Measurements from ENCODE around the gene ULK4.
"Not testable (repeated sequence)": the region's sequence is repeated elsewhere in the genome, so short reads cannot be mapped to it uniquely, and the experiment has no call there.

ULK4 gene

GRCh38 chr3:41860489-41860888 lies 101.4 kb downstream of the ULK4 start:
- not testable (repeated sequence) for DNase-seq

DNA sequence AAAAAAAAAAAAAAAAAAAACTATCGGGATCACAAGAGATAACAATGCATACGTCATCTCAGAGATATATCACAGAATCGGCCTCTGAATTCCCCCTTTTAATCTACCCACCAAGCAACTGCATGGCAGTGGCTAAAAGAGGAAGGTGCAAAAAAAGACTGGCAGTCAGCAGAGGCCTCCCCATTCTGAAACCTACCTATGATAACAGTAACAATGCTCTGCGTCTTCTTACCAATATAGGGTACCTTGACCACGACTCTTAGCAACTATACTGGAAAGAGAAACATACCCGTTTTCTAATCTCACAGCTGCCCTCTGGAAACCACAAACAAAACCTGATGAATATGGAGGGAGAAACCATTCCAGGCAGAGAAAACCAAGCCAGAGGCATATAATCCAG lies 106.9 kb downstream of the ULK4 start:
- no peak for DNase-seq

- DNase-seq: no peak
Measured at GRCh38 chr3:41853540-41854196, 108.2 kb downstream of the ULK4 start.

DNA sequence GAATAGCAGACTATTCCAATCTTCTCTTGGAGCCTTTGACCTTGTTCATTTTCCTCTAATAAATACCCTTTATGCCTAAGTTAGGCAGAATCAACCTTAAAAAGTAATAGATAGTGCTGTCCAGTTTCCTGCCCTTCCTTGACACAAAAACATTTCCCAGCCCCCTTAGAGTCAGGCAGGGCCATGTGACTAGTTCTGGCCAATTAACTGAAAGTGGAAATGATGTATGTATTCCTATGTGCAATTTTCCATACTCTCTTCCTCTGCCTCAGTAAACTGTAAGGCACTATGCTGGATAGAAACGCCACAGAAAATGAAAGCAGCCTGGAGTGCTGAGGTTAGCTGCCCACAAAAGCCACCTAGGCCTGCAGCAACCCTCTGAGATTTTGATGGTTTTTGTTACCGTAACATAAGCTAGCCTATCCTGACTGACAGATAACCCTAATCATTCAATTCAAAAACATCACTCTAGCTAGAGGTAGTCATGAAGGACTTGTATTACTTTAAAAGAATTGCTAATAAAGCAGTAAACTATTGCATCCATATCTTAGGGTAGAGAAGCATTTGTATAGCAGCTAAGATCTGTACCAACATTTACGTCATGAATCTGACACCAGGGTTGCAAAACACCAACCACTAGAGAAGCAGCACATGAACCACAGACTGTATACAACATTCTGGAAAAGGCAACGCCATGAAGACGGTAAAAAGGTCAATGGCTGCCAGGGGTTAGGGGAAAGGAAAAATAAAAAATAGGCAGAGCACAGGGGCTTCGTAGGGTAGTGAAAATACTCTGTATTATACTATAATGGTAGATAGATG lies 112.9 kb downstream of the ULK4 start:
- DNase-seq: no peak

DNA sequence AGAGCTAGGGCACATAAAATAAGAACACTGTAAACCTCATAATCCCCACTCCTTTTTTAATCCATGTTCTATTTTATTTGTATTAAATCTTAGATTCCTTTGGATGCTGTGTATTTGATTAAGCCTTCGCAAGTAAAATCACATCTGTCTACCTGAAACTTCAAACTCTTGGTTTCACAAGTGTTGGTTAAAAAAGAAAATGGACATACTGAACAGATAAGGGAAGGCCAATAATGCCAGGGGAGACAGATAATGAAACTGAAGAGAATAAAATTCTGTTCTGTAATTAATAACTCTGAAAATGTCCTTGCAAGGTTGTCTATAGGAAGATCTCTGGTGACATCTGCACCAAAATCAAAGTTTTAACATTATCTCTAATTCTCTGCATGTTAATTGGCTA lies 114.2 kb downstream of the ULK4 start:
- DNase-seq: no peak

DNA sequence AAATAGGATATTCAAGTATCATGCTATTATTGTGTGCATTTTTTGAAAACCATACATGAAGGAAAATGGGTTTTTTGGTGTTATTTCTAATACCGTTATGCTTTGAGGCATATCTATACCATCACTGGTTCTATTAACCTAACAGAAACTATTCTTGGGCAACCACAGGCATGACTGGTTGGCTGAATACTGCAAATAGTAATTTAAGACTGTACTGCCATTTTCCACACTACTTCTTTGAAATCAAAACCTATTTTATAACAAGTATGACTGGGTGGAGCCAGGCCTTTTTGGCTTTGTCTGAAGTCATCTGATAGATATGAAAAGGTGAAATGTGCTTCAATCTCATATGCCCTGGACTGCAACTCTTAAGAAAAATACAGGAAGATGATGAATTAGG lies 115.1 kb downstream of the ULK4 start:
- DNase-seq: no peak

DNA sequence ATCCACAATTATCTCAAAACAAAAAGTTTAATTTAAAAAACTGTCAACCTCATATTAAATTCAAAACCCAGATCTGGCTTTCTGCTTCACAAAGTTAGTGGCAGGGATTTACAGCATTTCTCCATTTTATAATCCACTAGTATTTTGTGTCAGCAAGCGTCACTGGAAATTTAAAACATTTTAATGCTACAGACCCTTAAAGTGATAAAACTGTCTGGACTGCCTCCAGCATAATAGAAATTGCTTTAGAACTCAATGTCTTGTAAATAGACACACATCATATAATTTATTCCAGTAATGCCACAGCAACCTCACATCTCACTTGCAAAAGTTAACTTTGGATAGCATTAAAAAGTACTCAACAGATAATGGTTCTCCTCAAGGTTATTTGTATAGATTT lies 116.1 kb downstream of the ULK4 start:
- no peak for DNase-seq

- not testable (repeated sequence) for DNase-seq
Measured at GRCh38 chr3:41844256-41844655, 117.6 kb downstream of the ULK4 start.

DNA sequence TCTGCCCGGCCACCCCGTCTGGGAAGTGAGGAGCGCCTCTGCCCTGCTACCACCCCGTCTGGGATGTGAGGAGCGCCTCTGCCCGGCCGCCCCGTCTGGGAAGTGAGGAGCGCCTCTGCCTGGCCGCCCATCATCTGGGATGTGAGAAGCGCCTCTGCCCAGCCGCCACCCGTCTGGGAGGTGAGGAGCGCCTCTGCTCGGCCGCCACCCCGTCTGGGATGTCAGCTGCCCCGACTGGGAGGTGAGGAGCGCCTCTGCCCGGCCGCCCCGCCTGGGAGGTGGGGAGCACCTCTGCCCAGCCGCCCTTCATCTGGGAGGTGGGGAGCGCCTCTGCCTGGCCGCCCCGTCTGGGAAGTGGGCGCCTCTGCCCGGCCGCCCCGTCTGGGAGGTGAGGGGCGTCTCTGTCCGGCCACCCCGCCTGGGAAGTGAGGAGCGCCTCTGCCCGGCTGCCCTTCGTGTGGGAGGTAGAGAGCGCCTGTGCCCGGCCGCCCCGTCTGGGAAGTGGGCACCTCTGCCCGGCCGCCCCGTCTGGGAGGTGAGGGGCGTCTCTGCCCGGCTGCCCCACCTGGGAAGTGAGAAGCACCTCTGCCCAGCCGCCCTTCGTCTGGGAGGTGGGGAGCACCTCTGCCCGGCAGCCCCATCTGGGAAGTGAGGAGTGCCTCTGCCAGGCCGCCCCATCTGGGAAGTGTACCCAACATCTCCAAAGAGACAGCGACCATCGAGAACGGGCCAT lies 120.8 kb downstream of the ULK4 start:
- DNase-seq: not testable (repeated sequence)

GRCh38 chr3:41836360-41837134 lies 125.4 kb downstream of the ULK4 start:
- no peak for DNase-seq

- DNase-seq: no peak
Measured at GRCh38 chr3:41833628-41834027, 128.3 kb downstream of the ULK4 start.

DNA sequence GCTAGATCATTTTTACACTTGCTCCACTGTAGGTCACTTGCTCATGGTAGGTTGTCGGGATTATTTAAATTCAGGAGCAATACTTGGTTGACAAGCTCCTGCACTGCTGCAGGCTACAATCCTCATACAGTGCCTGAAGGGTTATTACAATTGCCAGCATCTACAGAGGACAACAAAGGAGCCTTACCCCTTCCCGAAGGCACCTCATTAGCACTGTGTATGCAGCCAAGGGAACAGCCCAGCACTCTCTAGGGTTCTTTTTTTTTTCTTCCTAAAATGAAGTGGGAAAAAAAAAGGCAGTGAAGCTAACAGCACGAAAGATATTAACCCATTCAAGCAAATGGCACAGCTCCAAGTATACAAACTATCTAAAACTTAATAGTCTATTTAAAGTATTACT lies 142.7 kb downstream of the ULK4 start:
- no peak for DNase-seq

GRCh38 chr3:41808618-41809017 lies 153.3 kb downstream of the ULK4 start:
- no peak for DNase-seq

DNA sequence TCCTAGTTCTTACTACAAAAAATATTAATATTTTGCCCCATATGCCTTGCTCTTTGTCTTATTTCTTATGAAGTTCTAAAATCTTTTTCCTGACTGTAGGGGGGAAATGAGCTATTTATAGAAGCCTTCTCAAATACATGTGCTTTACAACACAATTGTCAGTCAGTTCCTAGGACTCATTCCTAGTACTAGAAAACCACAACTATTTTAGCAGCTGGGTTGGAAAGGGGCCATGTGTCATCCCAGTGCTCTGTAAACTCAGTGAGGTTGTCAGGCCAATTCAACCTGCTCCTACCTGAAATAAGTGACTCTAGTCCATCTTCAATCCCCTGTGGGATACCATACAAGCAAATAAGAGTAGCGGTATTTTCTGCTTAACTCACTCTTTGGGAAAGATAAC lies 153.8 kb downstream of the ULK4 start:
- no peak for DNase-seq

DNA sequence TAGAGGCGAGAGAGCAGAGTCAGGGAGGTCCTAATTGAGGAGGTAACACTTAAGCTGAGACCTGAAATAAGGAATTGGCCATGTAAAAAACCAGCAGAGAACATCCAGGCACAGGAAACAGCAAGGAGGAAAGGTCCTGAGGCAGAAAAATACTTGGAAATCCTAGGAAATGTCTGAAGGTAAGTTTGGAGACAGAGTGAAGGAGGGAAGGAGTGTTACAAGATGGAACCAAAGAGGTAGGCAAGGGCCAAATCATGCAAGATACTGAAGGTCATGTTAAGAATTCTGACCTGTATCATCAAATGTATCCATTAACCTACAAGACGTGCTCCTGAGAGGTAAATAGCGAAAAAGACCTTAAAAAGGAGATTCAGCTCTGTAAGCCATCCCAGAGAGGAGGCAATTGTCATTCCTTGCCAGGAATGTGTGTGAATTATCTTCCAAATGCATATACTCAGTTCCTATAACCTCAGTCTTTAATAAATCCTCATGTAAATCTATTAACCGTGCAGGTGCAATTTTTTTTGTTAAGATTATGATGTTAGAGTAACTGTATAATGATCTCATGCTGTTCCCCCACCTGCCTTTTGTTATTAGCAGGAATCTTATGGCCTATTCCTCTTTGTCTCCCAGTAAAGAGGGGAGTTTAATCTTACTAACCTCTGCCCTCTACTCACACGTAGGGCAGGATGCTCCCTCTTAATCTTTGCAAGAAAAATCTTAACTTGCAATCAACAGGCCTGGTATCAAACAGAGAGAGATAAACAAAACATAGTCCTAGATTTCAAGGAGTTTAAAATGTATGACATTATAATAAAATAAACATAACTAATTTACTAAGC lies 166.9 kb downstream of the ULK4 start:
- DNase-seq: no peak

DNA sequence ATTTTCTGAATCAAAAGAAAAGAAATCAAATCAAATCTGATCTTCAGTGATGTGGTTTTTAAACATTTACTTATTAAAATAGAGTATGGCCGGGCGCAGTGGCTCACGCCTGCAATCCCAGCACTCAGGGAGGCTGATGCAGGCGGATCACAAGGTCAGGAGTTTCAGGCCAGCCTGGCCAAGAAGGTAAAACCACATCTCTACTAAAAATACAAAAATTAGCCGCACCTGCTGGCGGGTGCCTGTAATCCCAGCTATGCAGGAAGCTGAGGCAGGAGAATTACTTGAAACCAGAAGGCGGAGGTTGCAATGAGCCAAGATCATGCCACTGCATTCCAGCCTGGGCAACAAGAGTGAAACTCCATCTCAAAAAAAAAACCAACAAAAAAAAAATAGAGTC lies 169.1 kb downstream of the ULK4 start:
- no peak for DNase-seq

DNA sequence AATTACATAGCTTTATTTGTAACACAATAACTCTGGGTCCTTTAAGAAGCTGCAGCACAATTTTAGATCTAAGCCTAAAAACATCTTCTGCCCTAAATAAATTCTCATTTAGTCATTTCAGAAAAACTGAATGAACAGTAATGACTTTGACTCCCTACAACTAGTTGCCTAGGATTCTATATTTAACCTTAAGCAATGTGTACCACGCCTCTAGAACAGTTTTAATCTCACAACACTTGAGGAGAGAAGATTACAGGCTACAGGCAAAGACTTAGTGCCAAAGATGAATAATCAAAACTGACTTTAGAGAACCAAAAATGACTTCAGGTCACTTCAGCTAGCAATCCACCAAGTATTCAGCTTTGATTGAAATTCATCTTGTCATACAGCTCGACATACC lies 192.8 kb downstream of the ULK4 start:
- DNase-seq: no peak

DNA sequence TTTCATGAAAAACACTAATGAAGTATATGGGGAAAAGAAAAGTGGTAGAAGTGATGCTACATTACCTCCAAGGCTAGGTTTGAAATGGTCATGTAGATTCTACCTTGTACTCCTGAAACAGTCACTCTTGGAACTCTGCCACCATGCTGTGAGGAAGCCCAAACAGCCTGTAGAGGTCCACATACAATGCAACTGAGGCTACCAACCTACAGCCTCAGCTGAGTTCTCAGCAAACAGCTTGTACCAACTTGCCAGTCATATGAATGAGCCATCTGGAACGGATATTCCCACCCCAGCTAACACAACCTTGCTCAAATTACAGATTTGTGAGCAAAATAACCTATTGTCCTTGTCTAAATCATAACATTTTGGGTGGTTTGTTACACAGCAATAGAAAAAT lies 193.5 kb downstream of the ULK4 start:
- DNase-seq: no peak

GRCh38 chr3:41762867-41763266 lies 199.0 kb downstream of the ULK4 start:
- not testable (repeated sequence) for DNase-seq

DNA sequence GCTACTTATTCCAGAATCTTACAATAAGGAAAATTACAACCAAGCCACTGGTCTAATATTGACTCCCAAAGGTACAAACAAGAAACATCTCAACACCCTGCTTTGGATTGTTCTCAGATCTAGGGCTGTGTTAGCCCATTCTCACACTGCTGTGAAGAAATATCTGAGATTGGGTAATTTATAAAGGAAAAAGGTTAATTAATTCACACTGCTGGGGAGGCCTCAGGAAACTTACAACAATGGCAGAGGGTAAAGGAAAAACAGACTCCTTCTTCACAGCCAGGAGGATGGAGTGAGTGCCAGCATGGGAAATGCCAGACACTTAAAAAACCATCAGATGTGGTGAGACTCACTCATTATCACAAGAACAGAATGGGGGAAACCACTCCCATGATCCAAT lies 208.3 kb downstream of the ULK4 start:
- DNase-seq: no peak

GRCh38 chr3:41751597-41751996 lies 210.3 kb downstream of the ULK4 start:
- peak; percentile 2 for DNase-seq

- no peak for DNase-seq
Measured at GRCh38 chr3:41749988-41750387, 211.9 kb downstream of the ULK4 start.

All from CD4-positive, alpha-beta T cell treated with Interleukin-10 for 1 hour (primary cell).